ENCODE data around the gene NLRC4. TPM values are rescaled to one million over a fixed set of nuclear protein-coding genes. Genes with fewer than 3 reads are reported as not detected.

NLRC4 gene
- total RNA-seq, 4 donors from 2014 or later, result 0.20 to 1.1 (median 0.57) TPM

GRCh38 chr2:32192418-32192817, 72.3 kb downstream of the NLRC4 start:
- 85 to 91% methylated on average over 1 of the region's 1 CpG for WGBS, 2 donors
- H3K4me3 ChIP-seq (ENCODE audit: low read depth, poor library complexity, severe bottlenecking), result no peak overlapping the region
- no peak for DNase-seq (ENCODE audit: low spot score in 2 of 2)
- TF ChIP-seq, protein P1, sequence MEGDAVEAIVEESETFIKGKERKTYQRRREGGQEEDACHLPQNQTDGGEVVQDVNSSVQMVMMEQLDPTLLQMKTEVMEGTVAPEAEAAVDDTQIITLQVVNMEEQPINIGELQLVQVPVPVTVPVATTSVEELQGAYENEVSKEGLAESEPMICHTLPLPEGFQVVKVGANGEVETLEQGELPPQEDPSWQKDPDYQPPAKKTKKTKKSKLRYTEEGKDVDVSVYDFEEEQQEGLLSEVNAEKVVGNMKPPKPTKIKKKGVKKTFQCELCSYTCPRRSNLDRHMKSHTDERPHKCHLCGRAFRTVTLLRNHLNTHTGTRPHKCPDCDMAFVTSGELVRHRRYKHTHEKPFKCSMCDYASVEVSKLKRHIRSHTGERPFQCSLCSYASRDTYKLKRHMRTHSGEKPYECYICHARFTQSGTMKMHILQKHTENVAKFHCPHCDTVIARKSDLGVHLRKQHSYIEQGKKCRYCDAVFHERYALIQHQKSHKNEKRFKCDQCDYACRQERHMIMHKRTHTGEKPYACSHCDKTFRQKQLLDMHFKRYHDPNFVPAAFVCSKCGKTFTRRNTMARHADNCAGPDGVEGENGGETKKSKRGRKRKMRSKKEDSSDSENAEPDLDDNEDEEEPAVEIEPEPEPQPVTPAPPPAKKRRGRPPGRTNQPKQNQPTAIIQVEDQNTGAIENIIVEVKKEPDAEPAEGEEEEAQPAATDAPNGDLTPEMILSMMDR (IDR thresholded peaks at IDR 0.05), result no peak
- no peak for TF ChIP-seq POLR2A (IDR thresholded peaks at IDR 0.05)
- intact Hi-C loops (cut with DNase I; ENCODE audit: low total_unique reads), result no loop called here

DNA sequence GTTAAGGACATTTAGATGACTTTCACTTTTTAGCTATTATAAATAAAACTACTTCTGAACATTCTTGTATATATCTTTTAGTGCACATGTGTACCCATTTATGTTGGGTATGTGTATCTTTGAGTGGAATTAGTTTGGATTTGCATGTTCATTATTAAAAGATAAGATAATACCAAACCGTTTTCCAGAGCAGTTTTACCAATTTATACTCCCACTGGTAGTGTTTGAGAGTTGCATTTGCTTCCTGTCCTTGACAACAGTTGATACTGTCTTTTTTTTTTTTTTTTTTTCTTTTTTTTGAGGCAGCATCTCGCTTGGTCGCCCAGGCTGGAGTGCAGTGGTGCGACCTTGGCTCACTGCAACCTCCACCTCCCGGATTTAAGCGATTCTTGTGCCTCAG, 75.7 kb downstream of the NLRC4 start:
- TF ChIP-seq, protein P1 (IDR thresholded peaks at IDR 0.05), result no peak
- TF ChIP-seq POLR2A (IDR thresholded peaks at IDR 0.05), result no peak
- WGBS, 2 donors, result 88 to 89% methylated on average over 6 of the region's 6 CpGs
- DNase-seq (ENCODE audit: low spot score in 2 of 2), result no peak
- no peak overlapping the region for H3K4me3 ChIP-seq (ENCODE audit: low read depth, poor library complexity, severe bottlenecking)
- intact Hi-C loops (cut with DNase I; ENCODE audit: low total_unique reads), result no loop called here

GRCh38 chr2:32182667-32183066, 82.0 kb downstream of the NLRC4 start:
- no peak overlapping the region for H3K4me3 ChIP-seq (ENCODE audit: low read depth, poor library complexity, severe bottlenecking)
- intact Hi-C loops (cut with DNase I; ENCODE audit: low total_unique reads), result no loop called here
- TF ChIP-seq POLR2A (IDR thresholded peaks at IDR 0.05), result no peak
- TF ChIP-seq, protein P1 (IDR thresholded peaks at IDR 0.05), result no peak
- 95 to 96% methylated on average over 6 of the region's 6 CpGs for WGBS, 2 donors
- no peak for DNase-seq (ENCODE audit: low spot score in 2 of 2)

Other genes starting within 250 kb of the NLRC4 start
- gene DPY30, start 225.1 kb downstream of the NLRC4 start, total RNA-seq, result 10 to 100 TPM; 58.1 to 76.9 (median 61.8) TPM
- 10 to 100 TPM; 19.0 to 26.6 (median 23.1) TPM for gene SPAST, start 201.3 kb downstream of the NLRC4 start, total RNA-seq
- 10 to 100 TPM; 12.3 to 20.7 (median 15.7) TPM for gene SLC30A6, start 99.0 kb downstream of the NLRC4 start, total RNA-seq
- 10 to 100 TPM; 14.7 to 29.9 (median 19.7) TPM for gene YIPF4, start 13.0 kb upstream of the NLRC4 start, total RNA-seq
- 100 to 1,000 TPM in 2 of 4 donors, 10 to 100 TPM in 2; 70.3 to 146 (median 95.6) TPM for gene BIRC6, start 92.1 kb upstream of the NLRC4 start, total RNA-seq

All from lower leg skin (tissue), 4 donors.